HG02623 (cell line): ENCODE measurements around the gene C3.
"Not testable (repeated sequence)": the region's sequence is repeated elsewhere in the genome, so short reads cannot be mapped to it uniquely, and the experiment has no call there.

Experiments
- ATAC-seq: cut with Tn5 transposase; IDR thresholded peaks from one replicate; pipeline ENCODE4 v1.9.1; 2021; ENCODE audit warnings: moderate library complexity; ENCODE audit not compliant: unreplicated experiment

Gene C3

DNA sequence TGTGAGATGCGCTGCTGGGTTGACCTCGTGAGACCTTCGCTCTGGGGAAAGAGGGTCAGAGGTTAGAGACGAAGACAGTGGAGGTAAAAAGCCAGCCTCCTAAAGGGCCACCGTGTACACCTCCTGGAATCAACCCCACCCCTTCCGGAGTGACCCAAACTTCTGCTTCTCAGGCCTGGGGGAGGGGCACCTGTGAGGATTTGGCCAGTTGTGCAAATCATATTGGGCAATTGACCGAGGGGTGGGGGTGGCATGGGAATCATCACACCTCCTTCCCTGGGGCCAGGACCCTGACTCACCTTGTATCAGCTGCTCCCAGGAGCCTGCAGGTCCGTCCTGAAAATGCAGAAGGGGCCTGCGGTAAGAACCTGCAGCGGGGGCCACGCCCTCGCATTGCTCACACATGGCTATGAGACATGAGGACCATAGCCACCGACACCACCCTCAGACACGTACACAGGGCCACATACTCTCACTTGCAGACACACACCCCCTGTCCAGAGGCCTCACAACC lies 53.3 kb downstream of the C3 start:
- ATAC-seq, result no peak

DNA sequence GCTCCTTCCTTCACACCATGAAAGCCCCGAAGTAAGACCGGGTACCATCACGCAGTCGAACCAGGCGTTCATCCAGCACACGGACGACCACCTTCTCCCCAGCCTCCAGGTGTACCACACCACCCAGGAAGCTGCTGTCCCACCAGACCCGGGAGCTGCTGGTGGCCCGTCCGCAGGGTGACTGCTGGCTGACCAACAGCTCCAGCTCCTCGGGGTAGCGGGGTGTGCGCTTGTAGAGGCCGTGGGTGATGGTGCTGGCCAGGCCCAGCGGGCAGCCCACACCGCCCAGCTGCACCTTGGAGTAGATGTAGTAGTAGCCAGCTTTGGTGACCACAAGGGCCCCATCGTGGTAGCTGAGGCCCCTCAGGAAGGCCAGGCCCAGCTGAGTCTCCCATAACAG lies 55.5 kb downstream of the C3 start:
- ATAC-seq, result no peak

DNA sequence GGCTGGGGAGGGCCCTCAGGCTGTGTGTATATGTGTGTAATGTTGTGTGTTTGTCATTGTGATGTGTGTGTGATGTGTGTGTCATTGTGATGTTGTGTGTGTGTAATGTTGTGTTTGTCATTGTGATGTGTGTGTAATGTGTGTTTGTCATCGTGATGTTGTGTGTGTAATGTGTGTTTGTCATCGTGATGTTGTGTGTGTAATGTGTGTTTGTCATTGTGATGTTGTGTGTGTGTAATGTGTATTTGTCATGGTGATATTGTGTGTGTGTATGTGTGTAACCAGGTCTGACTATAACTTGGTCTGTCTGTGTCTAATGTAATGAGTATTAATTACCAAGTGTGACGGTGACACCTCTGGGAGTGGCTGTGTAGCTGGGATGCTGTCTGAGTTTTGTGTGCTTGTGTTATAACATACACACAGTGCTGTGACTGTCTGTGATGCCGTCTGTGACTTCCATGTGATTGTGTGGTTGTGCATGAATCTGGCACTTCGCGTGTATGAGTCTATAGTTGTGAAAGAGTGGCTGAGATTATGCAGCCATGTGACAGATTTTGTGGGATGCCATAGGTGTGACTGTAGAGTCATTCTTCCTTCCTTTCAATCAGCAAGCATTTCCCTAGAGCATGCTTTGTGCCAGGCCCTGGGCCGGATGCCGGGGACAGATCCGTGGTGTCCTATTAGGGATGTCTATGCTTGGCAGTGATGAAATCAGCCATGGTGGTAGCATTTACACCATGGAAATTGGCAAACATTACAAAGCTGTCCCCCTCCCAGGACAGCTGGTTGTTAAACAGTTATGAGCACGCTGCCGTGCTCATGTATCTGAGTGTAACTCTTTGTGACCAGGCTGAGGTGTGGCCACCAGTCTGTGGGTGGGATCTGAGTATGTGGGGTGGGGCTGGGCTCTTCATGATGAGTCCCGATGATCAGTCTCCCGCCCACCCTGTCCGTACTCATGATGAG lies 56.9 kb downstream of the C3 start:
- ATAC-seq, result no peak

DNA sequence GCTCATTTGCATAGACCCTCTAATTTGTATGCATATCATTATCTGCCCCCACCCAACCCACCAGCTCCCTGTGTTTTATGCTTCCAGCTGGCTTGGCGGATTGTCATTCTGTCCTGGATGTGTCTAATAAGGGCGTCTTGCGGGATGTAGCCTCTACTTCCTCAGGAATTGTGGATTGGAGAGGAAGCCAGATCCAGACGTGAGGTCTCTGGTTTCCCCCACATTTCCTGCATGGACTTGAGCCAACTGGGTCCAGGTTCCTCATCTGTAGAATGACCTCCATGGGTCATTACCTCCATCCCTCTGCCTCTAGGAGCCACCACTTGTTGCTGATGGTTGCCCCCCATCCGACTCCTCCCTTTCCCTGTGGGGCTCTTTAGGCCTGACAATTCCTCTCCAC lies 57.7 kb downstream of the C3 start:
- ATAC-seq, result no peak

DNA sequence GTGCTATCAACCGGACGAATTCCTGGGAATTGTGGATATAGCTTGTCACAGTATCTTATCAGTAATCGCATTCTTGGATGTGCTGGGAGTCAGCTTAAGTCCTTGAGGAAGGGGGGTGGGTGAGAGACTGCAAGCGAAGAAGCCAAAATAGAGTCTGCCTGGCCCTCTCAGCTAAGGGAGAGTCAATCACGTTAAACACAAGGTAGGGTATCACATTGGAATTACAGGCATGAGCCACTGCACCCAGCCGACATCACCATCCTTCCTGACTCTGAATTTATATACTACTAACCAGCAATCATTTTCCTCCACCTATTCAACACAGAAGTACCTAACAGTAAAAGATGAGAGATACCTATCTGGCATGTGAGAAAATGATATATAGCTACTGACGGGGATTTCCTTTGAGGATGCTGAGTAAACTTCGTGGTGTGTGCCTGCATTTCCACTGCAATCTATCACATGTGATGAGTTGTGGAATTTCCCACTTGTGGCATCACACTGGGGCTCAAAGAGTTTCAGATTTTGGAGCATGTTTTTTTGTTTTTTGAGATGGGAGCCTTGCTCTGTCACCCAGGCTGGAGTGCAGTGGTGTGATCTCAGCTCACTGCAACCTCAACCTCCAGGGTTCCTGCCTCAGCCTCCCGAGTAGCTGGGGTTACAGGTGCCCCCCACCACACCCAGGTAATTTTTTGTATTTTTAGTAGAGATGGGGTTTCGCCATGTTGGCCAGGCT lies 58.8 kb downstream of the C3 start:
- ATAC-seq, result not testable (repeated sequence)

DNA sequence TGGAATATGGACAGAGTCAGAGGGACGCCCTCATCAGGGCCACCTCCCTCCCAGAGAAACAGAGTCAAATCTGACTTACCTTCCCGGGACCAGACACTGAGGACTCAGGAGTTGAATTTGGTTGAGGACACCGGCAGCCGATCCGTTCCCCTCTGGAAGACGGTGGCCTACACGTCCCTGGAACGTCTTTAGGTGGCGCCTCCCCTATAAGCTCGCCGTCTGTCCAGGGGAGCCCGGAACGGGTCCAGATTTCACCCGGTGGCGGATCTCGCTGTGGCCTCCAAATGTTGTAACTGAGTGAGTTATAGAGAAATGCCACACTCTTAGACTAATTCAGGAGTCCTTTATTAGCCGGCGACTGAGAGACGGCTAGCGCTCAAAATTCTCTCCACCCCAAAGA lies 59.5 kb downstream of the C3 start:
- ATAC-seq, result no peak

DNA sequence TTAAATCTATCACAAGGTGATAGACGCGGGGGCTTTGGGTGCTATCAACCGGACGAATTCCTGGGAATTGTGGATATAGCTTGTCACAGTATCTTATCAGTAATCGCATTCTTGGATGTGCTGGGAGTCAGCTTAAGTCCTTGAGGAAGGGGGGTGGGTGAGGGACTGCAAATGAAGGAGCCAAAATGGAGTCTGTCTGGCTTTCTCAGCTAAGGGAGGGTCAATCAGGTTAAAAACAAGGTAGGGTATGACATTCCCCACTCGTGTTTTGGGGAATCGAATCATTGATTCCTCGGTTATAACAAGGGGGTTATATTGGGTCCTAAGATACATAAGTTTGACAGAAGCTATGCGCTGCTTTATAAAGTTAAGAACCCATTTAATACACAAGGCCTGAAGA lies 64.1 kb downstream of the C3 start:
- ATAC-seq, result not testable (repeated sequence)

DNA sequence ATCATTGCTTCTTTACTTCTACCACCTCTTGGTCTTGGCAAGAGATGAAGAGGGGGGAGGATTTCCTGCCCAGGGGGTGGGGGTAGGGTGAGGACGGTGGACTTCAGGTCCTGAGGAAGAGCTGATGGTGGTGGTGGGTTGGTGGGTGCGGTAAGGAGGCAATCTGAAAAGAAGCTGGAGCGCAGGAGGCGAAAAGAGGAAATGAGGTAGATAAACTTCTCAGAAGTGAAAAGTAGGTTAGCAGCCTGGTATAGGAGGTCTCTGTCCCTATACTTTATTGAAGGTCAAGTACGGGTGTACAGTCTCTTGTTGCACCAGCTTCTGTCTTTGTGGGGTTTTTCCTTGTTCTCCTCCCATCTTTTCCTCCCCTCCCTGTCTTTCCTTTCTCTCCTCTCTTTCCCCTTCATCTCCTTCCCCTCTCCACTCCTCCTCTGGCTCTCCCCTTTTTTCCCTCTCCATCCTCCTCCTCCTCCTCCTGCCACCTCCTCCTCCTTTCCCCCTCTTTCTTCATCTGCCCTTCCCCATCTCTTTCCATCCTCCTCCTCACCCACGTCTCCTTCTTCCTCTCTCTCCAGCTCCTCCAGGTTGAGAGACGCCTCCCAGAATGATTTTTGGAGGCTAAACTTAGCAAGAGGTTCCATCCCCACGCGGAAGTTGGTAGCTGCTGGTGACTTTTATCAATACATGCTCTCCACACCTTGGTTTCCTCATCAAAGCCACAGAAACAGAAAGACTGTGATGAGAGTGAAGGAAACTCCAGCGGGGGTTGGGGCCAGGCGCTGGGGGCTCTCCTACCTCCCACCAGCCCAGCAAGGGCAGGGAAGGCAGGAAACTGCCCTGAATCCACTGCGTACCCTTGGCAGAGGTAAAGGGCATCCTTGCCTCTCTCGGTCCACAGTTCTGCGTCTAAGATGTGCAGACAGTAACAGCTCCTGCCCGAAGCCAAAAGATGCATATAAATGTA lies 65.8 kb downstream of the C3 start:
- no peak for ATAC-seq

DNA sequence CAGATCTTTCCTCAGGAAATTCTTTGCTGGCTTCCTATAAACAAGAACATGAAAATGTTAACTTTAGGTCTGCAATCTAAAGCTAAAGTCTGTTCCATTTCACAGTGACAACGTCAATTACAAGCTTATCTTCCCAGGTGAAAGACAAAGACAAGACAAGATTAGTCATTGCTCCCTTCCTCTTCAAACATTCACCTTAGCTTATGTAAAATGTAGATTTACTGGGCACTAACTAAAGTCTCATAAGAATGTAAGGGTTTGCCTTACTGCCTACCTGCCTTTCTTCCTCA lies 67.7 kb downstream of the C3 start:
- ATAC-seq, result no peak

DNA sequence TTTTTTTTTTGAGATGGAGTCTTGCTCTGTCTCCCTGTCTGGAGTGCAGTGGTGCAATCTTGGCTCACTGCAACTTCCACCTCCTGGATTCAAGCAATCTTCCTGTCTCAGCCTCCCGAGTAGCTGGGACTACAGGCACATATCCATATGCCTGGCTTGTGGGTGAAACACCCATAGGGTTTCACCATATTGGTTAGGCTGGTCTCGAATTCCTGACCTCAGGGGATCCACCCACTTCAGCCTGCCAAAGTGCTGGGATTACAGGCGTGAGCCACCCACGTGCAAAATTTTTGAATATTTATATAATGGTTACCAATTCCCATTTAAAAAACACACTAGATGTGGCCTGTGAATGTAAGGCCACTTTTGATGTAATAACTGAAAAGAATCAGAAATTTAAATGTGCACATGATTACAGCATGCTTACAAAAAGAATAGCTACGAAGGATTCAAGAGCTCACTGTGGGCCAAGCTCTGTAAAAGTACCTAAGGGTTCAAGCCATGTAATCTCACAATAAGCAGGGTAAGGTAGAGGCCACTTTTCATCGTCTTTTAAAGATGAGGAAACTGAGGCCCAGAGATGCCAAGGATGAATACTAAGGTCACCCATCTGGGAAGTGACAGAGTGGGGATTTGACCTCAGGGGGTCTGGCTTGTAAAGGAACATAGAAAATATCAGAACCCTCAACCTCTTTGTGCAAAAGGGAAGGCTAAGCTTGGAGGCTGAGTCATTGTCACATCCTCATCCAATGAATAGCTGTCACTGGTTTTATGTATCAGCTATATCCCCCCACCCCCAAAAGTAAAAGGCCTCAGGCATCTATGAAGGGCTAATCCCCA lies 68.3 kb downstream of the C3 start:
- no peak for ATAC-seq

DNA sequence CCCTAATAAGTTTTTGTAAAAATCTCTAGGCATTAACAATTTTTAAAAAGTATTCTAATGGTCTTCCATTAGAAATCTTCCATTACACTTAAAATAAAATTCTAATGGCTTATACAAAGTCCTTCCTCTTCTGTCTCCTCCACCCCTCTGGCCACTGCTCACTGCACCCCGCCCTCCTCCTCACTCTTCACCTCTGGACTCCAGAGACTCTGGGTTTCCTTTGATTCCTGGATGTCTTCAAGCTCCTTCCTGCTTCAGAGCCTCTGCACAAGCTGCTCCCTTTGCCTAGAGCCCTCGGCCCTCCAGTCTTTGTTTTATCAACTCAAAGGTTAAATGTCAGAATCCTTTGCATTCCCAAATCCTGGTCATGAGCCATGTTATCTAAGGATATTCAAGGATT lies 71.3 kb downstream of the C3 start:
- no peak for ATAC-seq

DNA sequence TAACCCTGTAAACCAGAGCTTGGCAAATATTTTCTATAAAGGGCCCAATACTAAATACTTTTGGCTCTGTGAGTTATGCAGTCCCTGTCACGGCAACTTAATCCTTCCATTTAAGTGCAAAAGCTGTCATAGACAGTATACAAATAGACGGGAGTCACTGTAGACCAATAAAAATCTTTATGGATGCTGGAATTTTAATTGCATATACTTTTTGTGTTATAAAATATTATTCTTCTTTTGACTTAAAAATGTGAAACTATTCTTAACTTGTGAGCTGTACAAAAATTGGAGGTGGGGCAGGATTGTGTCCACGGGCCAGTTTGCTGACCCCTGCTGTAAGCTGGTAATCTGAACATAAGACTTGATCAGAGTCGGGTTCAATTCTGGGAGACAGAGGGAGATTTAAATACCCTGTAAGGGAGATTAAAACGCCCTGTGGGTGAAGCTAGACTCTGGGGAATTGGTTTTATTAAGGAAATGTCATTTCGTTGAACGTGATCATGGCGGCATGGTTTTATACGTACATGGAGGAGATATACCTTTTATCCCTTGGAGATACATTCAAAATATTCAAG lies 72.2 kb downstream of the C3 start:
- no peak for ATAC-seq

DNA sequence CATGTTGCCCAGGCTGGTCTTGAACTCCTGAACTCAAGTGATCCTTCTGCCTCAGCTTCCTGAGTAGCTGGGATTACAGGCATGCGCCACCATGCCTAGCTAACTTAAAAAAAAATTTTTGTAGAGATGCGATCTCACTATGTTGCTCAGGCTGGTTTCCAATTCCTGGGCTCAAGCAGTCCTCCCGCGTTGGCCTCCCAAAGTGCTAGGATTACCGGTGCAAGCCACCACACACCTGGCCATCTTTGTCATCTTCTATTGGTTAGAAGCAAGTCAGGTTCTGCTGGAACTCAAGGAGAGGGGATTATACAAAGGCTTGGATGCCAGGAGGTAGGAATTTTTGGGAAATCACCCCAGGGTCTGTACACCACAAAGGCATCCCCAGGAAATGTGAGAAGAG lies 75.7 kb downstream of the C3 start:
- no peak for ATAC-seq

DNA sequence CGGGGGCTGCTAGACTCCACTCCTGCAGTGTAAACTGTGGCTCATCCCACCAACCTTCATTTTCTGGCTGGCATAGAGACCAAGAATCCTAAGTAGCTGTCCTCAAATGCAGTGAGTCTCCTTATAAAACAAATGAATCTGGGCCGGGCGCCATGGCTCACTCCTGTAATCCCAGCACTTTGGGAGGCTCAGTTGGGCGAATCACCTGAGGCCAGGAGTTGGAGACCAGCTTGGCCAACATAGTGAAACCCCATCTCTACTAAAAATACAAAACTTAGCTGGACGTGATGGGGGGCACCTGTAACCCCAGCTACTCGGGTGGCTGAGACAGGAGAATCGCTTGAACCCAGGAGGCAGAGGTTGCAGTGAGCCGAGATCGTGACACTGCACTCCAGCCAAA lies 80.1 kb downstream of the C3 start:
- ATAC-seq, result not testable (repeated sequence)

DNA sequence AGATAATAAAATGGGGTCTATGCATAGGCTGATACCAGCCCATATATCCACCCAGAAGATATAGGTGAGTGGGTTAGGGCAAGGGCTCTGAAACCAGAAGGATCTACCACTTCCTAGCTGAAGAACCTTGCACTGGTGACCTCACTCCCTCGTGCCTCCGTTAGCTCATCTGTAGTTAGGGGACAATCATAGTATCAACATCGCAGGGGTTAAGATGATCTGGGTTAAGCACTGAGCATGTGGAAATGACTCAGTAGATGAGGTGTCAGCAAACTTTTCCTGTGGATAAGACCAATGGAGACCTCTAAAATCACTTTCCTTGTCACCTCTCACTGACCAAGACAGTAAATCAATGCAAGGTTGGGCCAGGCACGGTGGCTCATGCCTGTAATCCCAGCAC lies 81.0 kb downstream of the C3 start:
- no peak for ATAC-seq

DNA sequence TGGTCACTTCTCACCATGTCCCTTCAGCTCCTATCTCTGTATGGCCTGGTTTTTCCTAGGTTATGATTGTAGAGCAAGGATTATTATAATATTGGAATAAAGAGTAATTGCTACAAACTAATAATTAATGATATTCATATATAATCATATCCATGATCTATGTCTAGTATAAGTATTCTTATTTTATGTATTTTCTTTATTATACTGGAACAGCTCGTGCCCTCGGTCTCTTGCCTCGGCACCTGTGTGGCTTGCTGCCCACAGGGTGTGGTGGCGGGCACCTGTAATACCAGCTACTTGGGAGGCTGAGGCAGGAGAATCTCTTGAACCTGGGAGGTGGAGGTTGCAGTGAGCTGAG lies 87.0 kb downstream of the C3 start:
- not testable (repeated sequence) for ATAC-seq

DNA sequence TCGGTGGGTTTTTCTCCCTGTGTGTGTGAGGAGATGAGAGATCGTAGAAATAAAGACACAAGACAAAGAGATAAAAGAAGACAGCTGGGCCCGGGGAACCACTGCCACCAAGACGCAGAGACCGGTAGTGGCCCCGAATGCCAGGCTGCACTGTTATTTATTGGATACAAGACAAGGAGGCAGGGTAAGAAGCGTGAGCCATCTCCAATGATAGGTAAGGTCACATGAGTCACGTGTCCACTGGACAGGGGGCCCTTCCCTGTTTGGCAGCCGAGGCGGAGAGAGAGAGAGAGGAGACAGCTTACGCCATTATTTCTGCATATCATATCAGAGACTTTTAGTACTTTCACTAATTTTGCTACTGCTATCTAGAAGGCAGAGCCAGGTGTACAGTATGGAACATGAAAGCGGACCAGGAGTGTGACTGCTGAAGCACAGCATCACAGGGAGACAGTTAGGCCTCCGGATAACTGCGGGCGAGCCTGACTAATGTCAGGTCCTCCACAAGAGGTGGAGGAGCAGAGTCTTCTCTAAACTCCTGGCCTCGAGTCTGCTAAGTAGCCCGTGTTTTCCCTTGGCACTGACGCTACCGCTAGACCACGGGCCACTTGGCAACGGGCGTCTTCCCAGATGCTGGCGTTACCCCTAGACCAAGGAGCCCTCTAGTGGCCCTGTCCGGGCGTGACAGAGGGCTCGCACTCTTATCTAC lies 87.5 kb downstream of the C3 start:
- not testable (repeated sequence) for ATAC-seq

DNA sequence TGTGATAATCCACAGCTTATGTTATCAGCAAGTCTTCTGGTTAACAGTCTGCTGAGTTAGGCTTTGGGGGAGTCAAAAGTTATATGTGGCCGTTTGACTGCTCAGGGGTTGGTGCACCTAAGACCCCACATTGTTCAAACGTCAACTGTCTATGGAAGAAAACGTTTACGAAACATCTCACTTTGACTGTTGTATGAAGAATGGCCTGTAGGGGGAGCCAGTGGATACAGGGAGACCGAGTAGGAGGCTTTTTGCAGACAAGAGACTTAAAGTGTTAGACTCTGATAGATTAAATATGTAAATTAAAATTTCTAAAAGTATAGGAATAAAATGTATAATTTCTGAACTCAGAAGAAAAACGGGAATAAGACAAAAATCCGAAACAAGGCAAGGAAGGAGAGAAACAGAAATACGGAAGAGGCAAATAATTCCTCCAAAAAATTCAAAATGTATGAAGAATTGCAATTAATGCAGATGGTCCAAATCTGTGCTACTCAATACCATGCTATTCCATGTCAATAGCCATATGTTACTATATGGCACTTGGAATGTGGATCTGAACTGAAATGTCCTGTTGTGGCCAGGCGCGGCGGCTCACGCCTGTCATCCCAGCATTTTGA lies 88.3 kb downstream of the C3 start:
- no peak for ATAC-seq
